GM12864 (cell line): ENCODE measurements around the gene SERP2.

Experiments
- DNase-seq: peaks from one replicate; pipeline ENCODE4 v3.0.0-alpha.2; 2011; ENCODE audit warnings: low read depth
- H3K4me3 ChIP-seq: 2 replicates; pipeline ENCODE4 v1.5.1; 2011; ENCODE audit warnings: mild to moderate bottlenecking, low read depth, low read length, control low read depth
- TF ChIP-seq, protein P1 (sequence below): IDR thresholded peaks from 2 replicates; pipeline ENCODE4 v1.5.1; 2011; ENCODE audit warnings: low read depth, mild to moderate bottlenecking, moderate library complexity, low read length, control low read depth, inconsistent platforms; ENCODE audit errors: missing control alignments

Gene SERP2

GRCh38 chr13:44435919-44436510 lies 62.4 kb downstream of the SERP2 start:
- TF ChIP-seq, protein P1, sequence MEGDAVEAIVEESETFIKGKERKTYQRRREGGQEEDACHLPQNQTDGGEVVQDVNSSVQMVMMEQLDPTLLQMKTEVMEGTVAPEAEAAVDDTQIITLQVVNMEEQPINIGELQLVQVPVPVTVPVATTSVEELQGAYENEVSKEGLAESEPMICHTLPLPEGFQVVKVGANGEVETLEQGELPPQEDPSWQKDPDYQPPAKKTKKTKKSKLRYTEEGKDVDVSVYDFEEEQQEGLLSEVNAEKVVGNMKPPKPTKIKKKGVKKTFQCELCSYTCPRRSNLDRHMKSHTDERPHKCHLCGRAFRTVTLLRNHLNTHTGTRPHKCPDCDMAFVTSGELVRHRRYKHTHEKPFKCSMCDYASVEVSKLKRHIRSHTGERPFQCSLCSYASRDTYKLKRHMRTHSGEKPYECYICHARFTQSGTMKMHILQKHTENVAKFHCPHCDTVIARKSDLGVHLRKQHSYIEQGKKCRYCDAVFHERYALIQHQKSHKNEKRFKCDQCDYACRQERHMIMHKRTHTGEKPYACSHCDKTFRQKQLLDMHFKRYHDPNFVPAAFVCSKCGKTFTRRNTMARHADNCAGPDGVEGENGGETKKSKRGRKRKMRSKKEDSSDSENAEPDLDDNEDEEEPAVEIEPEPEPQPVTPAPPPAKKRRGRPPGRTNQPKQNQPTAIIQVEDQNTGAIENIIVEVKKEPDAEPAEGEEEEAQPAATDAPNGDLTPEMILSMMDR, result no peak
- no peak for DNase-seq
- peak overlapping the region; percentile 44 for H3K4me3 ChIP-seq

GRCh38 chr13:44436589-44437337 lies 63.1 kb downstream of the SERP2 start:
- no peak for DNase-seq
- TF ChIP-seq, protein P1, result no peak
- H3K4me3 ChIP-seq, result peak overlapping the region; percentile 44

GRCh38 chr13:44437356-44438233 lies 64.0 kb downstream of the SERP2 start:
- DNase-seq, result no peak
- H3K4me3 ChIP-seq, result no peak overlapping the region; the same call in 1 of the 2 replicates
- TF ChIP-seq, protein P1, result no peak

- TF ChIP-seq, protein P1, result no peak
- H3K4me3 ChIP-seq, result no peak overlapping the region
- no peak for DNase-seq
These were observed 64.6 kb downstream of the SERP2 start for GRCh38 chr13:44438234-44438579.

- TF ChIP-seq, protein P1, result no peak
- H3K4me3 ChIP-seq, result no peak overlapping the region
- DNase-seq, result no peak
These were observed 65.9 kb downstream of the SERP2 start for GRCh38 chr13:44439452-44440024.

GRCh38 chr13:44440046-44440608 lies 66.5 kb downstream of the SERP2 start:
- TF ChIP-seq, protein P1, result no peak
- H3K4me3 ChIP-seq, result no peak overlapping the region
- no peak for DNase-seq
